D721Med (cell line): ENCODE data around the gene CD200.

ENCODE experiments used
- DNase-seq: peaks from one replicate; pipeline ENCODE4 v3.0.0; 2011; ENCODE audit warnings: low spot score; ENCODE audit not compliant: insufficient read length
- FAIRE-seq: peaks from 2 replicates; lab custom pipeline; 2011; peaks lifted over from hg19 to GRCh38; lab: Jason Lieb, UNC
- TF ChIP-seq, protein P1 (sequence below): IDR thresholded peaks from 2 replicates; pipeline ENCODE4 v1.5.1; 2012; ENCODE audit warnings: mild to moderate bottlenecking, control low read depth; ENCODE audit not compliant: insufficient read depth; ENCODE audit errors: missing control alignments

CD200 gene

DNA sequence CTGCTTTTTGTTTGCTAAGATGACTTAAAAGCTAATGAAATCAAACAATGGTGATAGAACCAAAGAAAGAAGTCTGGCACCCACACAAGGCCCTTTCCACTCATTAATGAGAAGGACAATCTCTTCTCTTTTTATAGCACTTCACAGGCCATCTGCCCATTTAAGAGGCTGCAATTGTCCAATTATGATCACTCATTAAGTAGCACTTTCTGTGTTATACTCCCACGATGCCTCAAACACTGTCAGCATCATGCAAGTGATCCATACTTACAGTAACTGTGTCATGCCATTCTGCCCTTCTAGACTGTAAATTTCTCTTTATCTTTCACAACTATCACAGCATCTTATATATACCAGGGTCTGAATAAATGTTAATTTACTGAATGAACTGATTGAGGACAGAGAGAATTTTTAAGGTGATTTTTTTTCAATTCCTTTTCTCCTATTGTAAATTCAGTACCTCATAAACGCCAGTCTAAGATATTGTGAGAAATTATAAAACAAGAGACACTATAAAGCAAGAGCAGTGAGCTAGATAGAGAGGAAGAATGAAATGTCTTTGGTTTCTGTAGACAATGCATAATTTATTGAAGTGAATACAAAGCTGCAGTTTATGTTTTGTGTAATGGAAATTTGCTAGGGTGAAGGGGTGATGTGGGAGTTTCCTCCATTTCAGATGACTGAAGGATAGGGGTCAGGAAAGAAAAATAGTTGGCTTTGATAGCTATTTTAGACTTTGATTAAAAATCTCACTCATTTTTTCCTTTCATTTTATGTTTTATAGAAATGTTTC, 17.3 kb downstream of the CD200 start:
- FAIRE-seq: no peak

DNA sequence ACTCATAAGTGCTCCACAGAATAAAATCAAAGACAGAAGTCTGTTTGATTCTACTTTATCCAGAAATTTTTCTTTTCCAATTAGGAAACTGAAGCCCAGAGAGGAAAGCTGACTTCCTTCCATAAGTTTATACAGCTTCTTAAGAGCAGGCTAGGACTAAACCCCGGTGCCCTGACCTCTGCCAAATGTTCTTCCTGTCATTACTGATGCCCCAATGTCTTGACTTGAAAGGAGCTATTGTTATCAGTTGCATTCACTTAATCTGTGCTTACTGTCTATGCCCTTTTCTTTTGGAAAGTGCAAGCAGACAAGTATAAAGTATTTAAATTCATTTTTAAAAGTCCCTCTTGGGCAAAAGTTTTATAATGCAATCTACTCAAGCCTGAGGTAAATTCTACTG, 18.1 kb downstream of the CD200 start:
- no peak for FAIRE-seq
- no peak for DNase-seq
- TF ChIP-seq, protein P1, sequence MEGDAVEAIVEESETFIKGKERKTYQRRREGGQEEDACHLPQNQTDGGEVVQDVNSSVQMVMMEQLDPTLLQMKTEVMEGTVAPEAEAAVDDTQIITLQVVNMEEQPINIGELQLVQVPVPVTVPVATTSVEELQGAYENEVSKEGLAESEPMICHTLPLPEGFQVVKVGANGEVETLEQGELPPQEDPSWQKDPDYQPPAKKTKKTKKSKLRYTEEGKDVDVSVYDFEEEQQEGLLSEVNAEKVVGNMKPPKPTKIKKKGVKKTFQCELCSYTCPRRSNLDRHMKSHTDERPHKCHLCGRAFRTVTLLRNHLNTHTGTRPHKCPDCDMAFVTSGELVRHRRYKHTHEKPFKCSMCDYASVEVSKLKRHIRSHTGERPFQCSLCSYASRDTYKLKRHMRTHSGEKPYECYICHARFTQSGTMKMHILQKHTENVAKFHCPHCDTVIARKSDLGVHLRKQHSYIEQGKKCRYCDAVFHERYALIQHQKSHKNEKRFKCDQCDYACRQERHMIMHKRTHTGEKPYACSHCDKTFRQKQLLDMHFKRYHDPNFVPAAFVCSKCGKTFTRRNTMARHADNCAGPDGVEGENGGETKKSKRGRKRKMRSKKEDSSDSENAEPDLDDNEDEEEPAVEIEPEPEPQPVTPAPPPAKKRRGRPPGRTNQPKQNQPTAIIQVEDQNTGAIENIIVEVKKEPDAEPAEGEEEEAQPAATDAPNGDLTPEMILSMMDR: no peak

More for the DNA sequence above, 17.3 kb downstream of the CD200 start:
- TF ChIP-seq, protein P1: no peak
- DNase-seq: no peak

DNA sequence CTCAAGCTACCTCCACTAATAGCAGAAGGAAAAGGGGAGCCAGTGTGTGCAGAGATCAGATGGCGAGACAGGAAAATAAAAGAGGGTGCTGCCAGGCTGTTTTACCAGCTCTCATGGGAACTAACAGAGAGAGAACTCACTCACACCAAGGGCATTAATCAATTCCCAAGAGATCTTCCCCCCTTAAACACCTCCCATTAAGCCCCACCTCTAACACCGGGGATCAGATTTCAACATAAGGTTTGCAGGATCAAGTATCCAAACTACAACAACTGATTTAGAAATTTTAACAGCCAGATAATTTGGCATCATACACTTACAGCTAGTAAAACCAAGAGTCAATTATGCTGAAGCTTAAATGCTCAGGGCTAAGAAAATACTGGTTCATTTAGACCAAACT, 18.9 kb downstream of the CD200 start:
- FAIRE-seq: no peak
- TF ChIP-seq, protein P1: no peak
- DNase-seq: no peak

DNA sequence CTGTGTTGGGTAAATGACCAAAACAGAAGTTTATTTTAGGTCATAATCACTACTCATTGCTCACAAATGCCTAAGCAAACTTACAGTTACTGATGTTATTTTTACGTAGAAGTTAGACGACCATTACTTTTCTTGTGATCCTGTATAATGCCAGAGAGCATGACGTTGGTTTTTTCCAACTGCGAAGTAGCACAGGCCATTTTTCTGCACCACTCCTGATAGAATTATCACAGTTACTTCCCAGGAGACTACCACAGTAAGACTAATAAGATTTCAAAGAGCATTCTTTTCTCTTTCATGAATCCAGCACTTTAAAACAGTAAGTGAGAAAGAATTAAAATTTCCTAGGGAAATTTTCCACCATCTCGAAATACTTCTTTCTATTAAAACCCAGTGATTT, 19.8 kb downstream of the CD200 start:
- TF ChIP-seq, protein P1: no peak
- DNase-seq (no peak), FAIRE-seq (no peak)

- no peak for DNase-seq
- no peak for FAIRE-seq
- TF ChIP-seq, protein P1: no peak
Measured at GRCh38 chr3:112353365-112353764, 20.4 kb downstream of the CD200 start.

GRCh38 chr3:112354642-112355306, 21.8 kb downstream of the CD200 start:
- TF ChIP-seq, protein P1: no peak
- DNase-seq (no peak), FAIRE-seq (no peak)

DNA sequence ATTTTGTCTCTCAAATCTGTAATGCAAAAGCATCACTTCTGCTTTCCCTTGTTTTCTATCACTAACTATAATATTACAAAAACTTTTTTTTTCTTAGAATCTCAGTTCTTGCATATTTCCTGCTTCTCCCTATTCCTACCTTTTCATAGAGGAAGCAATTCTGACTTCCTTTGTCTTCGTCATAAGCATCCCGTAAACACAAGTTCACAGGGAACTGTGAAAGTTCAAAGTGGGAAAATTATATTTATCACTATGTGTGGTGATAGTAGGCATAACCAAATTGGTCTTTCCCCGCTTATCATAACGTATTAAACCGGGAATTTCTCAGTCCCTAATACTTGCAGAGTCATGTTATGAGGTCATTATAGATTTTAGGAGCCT, 22.3 kb downstream of the CD200 start:
- DNase-seq: no peak
- FAIRE-seq: no peak

More for the DNA sequence above, 22.3 kb downstream of the CD200 start:
- TF ChIP-seq, protein P1: no peak
